ENCODE data around the gene P3H4.

DNA sequence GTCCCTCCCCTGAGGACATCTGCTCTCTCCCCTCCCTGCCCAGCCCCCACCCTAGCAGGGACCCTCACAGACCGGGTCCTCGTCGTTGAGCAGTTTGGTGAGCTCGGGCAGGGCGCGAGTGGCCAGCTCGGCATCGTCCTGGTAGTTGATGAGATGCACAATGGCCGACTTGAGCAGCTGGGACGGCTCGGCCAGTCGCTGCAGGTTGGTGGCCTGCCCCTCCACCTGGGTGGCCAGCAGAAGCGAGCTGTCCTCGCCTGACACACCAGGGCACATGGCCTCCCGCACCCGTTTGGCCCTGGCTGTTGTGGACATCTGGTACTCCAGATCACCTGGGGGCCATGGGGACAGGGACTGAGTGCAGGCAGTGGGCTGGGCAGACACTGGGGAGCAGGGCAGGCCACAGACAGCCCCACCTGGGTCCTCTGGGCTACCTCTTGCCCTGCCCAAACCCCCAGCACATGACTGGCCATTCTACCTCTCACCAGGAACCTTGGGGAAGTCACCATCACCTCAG, 42.3 kb downstream of the P3H4 start:
- TF ChIP-seq, protein P1, sequence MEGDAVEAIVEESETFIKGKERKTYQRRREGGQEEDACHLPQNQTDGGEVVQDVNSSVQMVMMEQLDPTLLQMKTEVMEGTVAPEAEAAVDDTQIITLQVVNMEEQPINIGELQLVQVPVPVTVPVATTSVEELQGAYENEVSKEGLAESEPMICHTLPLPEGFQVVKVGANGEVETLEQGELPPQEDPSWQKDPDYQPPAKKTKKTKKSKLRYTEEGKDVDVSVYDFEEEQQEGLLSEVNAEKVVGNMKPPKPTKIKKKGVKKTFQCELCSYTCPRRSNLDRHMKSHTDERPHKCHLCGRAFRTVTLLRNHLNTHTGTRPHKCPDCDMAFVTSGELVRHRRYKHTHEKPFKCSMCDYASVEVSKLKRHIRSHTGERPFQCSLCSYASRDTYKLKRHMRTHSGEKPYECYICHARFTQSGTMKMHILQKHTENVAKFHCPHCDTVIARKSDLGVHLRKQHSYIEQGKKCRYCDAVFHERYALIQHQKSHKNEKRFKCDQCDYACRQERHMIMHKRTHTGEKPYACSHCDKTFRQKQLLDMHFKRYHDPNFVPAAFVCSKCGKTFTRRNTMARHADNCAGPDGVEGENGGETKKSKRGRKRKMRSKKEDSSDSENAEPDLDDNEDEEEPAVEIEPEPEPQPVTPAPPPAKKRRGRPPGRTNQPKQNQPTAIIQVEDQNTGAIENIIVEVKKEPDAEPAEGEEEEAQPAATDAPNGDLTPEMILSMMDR (IDR thresholded peaks at IDR 0.05), result no peak
- TF ChIP-seq POLR2A (IDR thresholded peaks at IDR 0.05), result no peak
